Loucy (cell line): ENCODE data around the gene SPOCK3.
"Not testable (repeated sequence)": the region's sequence is repeated elsewhere in the genome, so short reads cannot be mapped to it uniquely, and the experiment has no call there.

Experiments
- H2AFZ ChIP-seq: fragments of 200-600 bp; sonication (generic); 2 replicates; pipeline ENCODE4 v1.6.0; 2016; ENCODE audit warnings: antibody characterized with exemption, mild to moderate bottlenecking, low read length, moderate library complexity
- H3F3A ChIP-seq: fragments of 200-600 bp; 2 replicates; pipeline ENCODE4 v1.6.0; 2016; ENCODE audit warnings: antibody characterized with exemption, low read depth, mild to moderate bottlenecking
- H3K27me3 ChIP-seq: fragments of 200-600 bp; sonication (generic); 2 replicates; pipeline ENCODE4 v1.6.1; 2014; ENCODE audit warnings: low read length, mild to moderate bottlenecking; ENCODE audit not compliant: insufficient read depth, poor library complexity, severe bottlenecking
- H3K36me3 ChIP-seq: fragments of 200-600 bp; sonication (generic); 2 replicates; pipeline ENCODE4 v1.6.1; 2016; ENCODE audit warnings: low read length; ENCODE audit not compliant: insufficient read depth
- H3K4me1 ChIP-seq: fragments of 200-600 bp; sonication (generic); 2 replicates; pipeline ENCODE4 v1.5.1; 2014; ENCODE audit warnings: low read length, mild to moderate bottlenecking; ENCODE audit not compliant: insufficient read depth, poor library complexity, severe bottlenecking
- H3K4me2 ChIP-seq: fragments of 200-600 bp; sonication (generic); 2 replicates; pipeline ENCODE4 v1.6.0; 2014; ENCODE audit warnings: antibody characterized with exemption, low read length, low read depth, mild to moderate bottlenecking; ENCODE audit not compliant: poor library complexity, severe bottlenecking
- H3K4me3 ChIP-seq: fragments of 200-600 bp; sonication (generic); 2 replicates; pipeline ENCODE4 v1.5.1; 2014; ENCODE audit warnings: low read length, mild to moderate bottlenecking, mixed read lengths; ENCODE audit not compliant: poor library complexity, severe bottlenecking
- H3K79me2 ChIP-seq: fragments of 200-600 bp; sonication (generic); 2 replicates; pipeline ENCODE4 v1.6.1; 2014; ENCODE audit warnings: low read length; ENCODE audit not compliant: insufficient read depth
- H3K9ac ChIP-seq: fragments of 200-600 bp; sonication (generic); 2 replicates; pipeline ENCODE4 v1.6.0; 2014; ENCODE audit warnings: mild to moderate bottlenecking, low read depth, low read length, moderate library complexity; ENCODE audit not compliant: poor library complexity, severe bottlenecking
- H3K9me2 ChIP-seq: fragments of 200-600 bp; sonication (generic); replicated peaks from 2 replicates; pipeline ENCODE4 v1.6.1; 2016; ENCODE audit warnings: low read depth, low read length, mixed read lengths
- H3K9me3 ChIP-seq: fragments of 200-600 bp; sonication (generic); 2 replicates; pipeline ENCODE4 v1.6.1; 2014; ENCODE audit warnings: mild to moderate bottlenecking, antibody characterized with exemption, low read length, low read depth; ENCODE audit not compliant: insufficient read depth
- H4K20me1 ChIP-seq: fragments of 200-600 bp; sonication (generic); 2 replicates; pipeline ENCODE4 v1.6.0; 2014; ENCODE audit warnings: antibody characterized with exemption, low read length, mild to moderate bottlenecking; ENCODE audit not compliant: insufficient read depth, poor library complexity, severe bottlenecking
- CTCF ChIP-seq: fragments of 200-600 bp; sonication (generic); conservative IDR thresholded peaks from 2 replicates; pipeline ENCODE4 v1.5.1; 2014; ENCODE audit warnings: mild to moderate bottlenecking, antibody characterized with exemption, low read length
- EZH2phosphoT487 ChIP-seq: fragments of 200-600 bp; IDR thresholded peaks from 2 replicates; pipeline ENCODE4 v1.6.1; 2018; ENCODE audit warnings: antibody characterized with exemption, mild to moderate bottlenecking, moderate library complexity, borderline replicate concordance

Gene SPOCK3

GRCh38 chr4:166763018-166763417 is 471.3 kb downstream of the SPOCK3 start:
- Histone ChIP-seq H2AFZ (no peak overlapping the region), H3F3A (no peaks in the 10 kb centered on the region), H3K27me3 (no peaks in the 10 kb centered on the region), H4K20me1 (no peaks in the 10 kb centered on the region), H3K9me3 (no peaks in the 10 kb centered on the region), H3K36me3 (no peaks in the 10 kb centered on the region), H3K4me2 (no peak overlapping the region), H3K4me3 (no peak overlapping the region), H3K9ac (no peak overlapping the region), H3K9me2 (no peaks in the 10 kb centered on the region), H3K79me2 (no peaks in the 10 kb centered on the region), H3K4me1 (no peaks in the 10 kb centered on the region)
- TF ChIP-seq EZH2phosphoT487 = no peak
- no peak for TF ChIP-seq CTCF

- H3K27me3 ChIP-seq = no peaks in the 10 kb centered on the region
- H3K79me2 ChIP-seq = no peaks in the 10 kb centered on the region
- H3K4me2 ChIP-seq = no peak overlapping the region
- no peaks in the 10 kb centered on the region for H3F3A ChIP-seq
- no peaks in the 10 kb centered on the region for H3K36me3 ChIP-seq
- H2AFZ ChIP-seq = no peak overlapping the region
- no peaks in the 10 kb centered on the region for H3K9me2 ChIP-seq
- no peaks in the 10 kb centered on the region for H3K9me3 ChIP-seq
- H3K4me3 ChIP-seq = no peak overlapping the region
- H3K9ac ChIP-seq = no peak overlapping the region
- H3K4me1 ChIP-seq = no peaks in the 10 kb centered on the region
- no peaks in the 10 kb centered on the region for H4K20me1 ChIP-seq
- TF ChIP-seq CTCF (no peak), EZH2phosphoT487 (no peak)
Measured at GRCh38 chr4:166741742-166742141, 492.6 kb downstream of the SPOCK3 start.

- H3K4me3 ChIP-seq, H3K79me2 ChIP-seq: not testable (repeated sequence)
Measured at GRCh38 chr4:166739215-166739614, 495.1 kb downstream of the SPOCK3 start.

GRCh38 chr4:166737430-166737829 is 496.9 kb downstream of the SPOCK3 start:
- no peaks in the 10 kb centered on the region for H3K4me1 ChIP-seq
- no peak overlapping the region for H3K9ac ChIP-seq
- H3K4me2 ChIP-seq = no peak overlapping the region
- H2AFZ ChIP-seq = no peak overlapping the region
- H3K79me2 ChIP-seq = no peaks in the 10 kb centered on the region
- H4K20me1 ChIP-seq = no peaks in the 10 kb centered on the region
- no peaks in the 10 kb centered on the region for H3K36me3 ChIP-seq
- no peaks in the 10 kb centered on the region for H3F3A ChIP-seq
- H3K4me3 ChIP-seq = no peak overlapping the region
- H3K9me2 ChIP-seq = no peaks in the 10 kb centered on the region
- TF ChIP-seq CTCF (no peak), EZH2phosphoT487 (no peak)
- no peaks in the 10 kb centered on the region for H3K9me3 ChIP-seq
- H3K27me3 ChIP-seq = no peaks in the 10 kb centered on the region

More at GRCh38 chr4:166739215-166739614, 495.1 kb downstream of the SPOCK3 start:
- not testable (repeated sequence) for H3K9me2 ChIP-seq, H3K36me3 ChIP-seq, H3K27me3 ChIP-seq, H3F3A ChIP-seq, H3K9ac ChIP-seq, H4K20me1 ChIP-seq, H3K4me1 ChIP-seq, H3K4me2 ChIP-seq, H2AFZ ChIP-seq, H3K9me3 ChIP-seq
